ENCODE measurements around the gene CBLL1. TPM values are rescaled to one million over a fixed set of nuclear protein-coding genes. Genes with fewer than 3 reads are reported as not detected.

CBLL1 gene
- total RNA-seq: 10 to 100 TPM; 15.1 to 36.8 (median 22.0) TPM

- Histone ChIP-seq H3K4me3 (peak within 1 kb of the TSS; percentile 61 to 86 (median 75)), H3K9me3 (no peaks in the 10 kb centered on the region), H3K36me3 (peaks cover 0 to 1% (median 0%) of the 10 kb centered on the region in 4 donors), H3K27ac (peak within 1 kb of the TSS; percentile 93 to 99 (median 96)), H3K4me1 (peaks cover 25 to 45% (median 31%) of the 10 kb centered on the region in 4 donors), H3K27me3 (no peaks in the 10 kb centered on the region)
- WGBS, 2 donors: 0% methylated on average over 28 to 56 of the region's 56 CpGs
- ATAC-seq (ENCODE audit: low FRiP score in 2 of 2): peak; percentile 99
- peak; percentile 59 to 83 (median 72) for TF ChIP-seq CTCF (IDR thresholded peaks at IDR 0.05)
- TF ChIP-seq POLR2AphosphoS5 (IDR thresholded peaks at IDR 0.05): peak; percentile 82 to 89
- peak in 1 of 4 donors; percentile 41 for TF ChIP-seq EP300 (IDR thresholded peaks at IDR 0.05)
- peak in 3 of 4 donors; percentile 39 to 81 (median 75) for TF ChIP-seq POLR2A (IDR thresholded peaks at IDR 0.05)
- peak; percentile 97 to 98 for DNase-seq
Observed at GRCh38 chr7:107743567-107744344, at the start of gene CBLL1. TSS of gene CBLL1 (plus strand) at chr7:107744142. CDS start at chr7:107744164, 22 bp downstream.

GRCh38 chr7:107694386-107694785, 49.6 kb upstream of the CBLL1 start:
- H3K27ac ChIP-seq: no peak overlapping the region
- no peaks in the 10 kb centered on the region for H3K36me3 ChIP-seq
- DNase-seq (no peak), ATAC-seq (ENCODE audit: low FRiP score in 2 of 2) (no peak)
- H3K4me1 ChIP-seq: no peaks in the 10 kb centered on the region
- H3K4me3 ChIP-seq: no peak overlapping the region
- no peaks in the 10 kb centered on the region for H3K9me3 ChIP-seq
- H3K27me3 ChIP-seq: no peaks in the 10 kb centered on the region
- TF ChIP-seq POLR2AphosphoS5 (IDR thresholded peaks at IDR 0.05) (no peak), EP300 (IDR thresholded peaks at IDR 0.05) (no peak), CTCF (IDR thresholded peaks at IDR 0.05) (no peak), POLR2A (IDR thresholded peaks at IDR 0.05) (no peak)
- WGBS, 2 donors: 55 to 62% methylated on average over 5 of the region's 5 CpGs

- no peak for ATAC-seq (ENCODE audit: low FRiP score in 2 of 2)
- H3K27me3 ChIP-seq: no peaks in the 10 kb centered on the region
- H3K36me3 ChIP-seq: no peaks in the 10 kb centered on the region
- no peak overlapping the region for H3K4me3 ChIP-seq
- TF ChIP-seq CTCF (IDR thresholded peaks at IDR 0.05) (no peak), POLR2AphosphoS5 (IDR thresholded peaks at IDR 0.05) (no peak), EP300 (IDR thresholded peaks at IDR 0.05) (no peak), POLR2A (IDR thresholded peaks at IDR 0.05) (no peak)
- H3K4me1 ChIP-seq: no peaks in the 10 kb centered on the region
- 90 to 92% methylated on average over 4 of the region's 4 CpGs for WGBS, 2 donors
- no peak for DNase-seq
- no peaks in the 10 kb centered on the region for H3K9me3 ChIP-seq
- no peak overlapping the region for H3K27ac ChIP-seq
Observed at GRCh38 chr7:107696330-107696946, 47.5 kb upstream of the CBLL1 start.

DNA sequence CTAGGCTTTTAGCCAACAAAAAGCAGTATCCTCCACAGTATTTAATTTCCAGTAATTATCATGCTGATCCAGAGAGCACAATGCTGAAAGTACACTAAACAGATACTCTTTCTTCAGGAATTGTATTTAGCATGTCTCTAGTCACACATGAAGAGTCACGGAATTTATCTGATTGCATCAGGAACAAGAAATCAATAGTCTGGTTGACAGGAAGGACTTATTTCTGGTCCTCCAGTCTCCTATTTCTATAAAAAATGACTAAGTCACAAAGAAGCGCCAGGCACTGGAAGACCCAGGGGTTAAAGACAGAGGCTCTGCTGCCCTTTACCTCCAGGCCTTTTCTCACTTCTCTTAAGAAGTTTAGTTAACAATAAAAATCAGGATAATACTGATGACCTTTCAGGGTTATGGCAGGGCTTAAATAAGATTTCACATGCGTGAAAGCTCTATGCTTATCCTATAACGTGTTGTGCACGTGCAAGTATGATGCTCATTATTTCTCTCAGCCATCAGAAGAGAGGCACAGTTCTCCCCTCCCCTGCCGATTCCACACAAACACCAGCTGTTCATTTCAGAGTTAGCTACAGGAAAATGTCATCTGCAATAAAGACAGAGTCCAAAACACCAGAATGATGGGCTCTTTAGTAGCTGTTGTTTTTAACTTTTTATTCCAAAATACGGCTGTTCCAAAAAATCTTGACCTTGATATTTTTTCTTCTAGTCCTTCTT, 46.5 kb upstream of the CBLL1 start:
- Histone ChIP-seq H3K4me3 (no peak overlapping the region), H3K9me3 (no peaks in the 10 kb centered on the region), H3K27me3 (no peaks in the 10 kb centered on the region), H3K27ac (no peak overlapping the region), H3K36me3 (no peaks in the 10 kb centered on the region), H3K4me1 (no peaks in the 10 kb centered on the region)
- no peak for DNase-seq
- 81 to 83% methylated on average over 7 of the region's 7 CpGs for WGBS, 2 donors
- TF ChIP-seq CTCF (IDR thresholded peaks at IDR 0.05) (no peak), POLR2AphosphoS5 (IDR thresholded peaks at IDR 0.05) (no peak), POLR2A (IDR thresholded peaks at IDR 0.05) (no peak), EP300 (IDR thresholded peaks at IDR 0.05) (no peak)
- ATAC-seq (ENCODE audit: low FRiP score in 2 of 2): no peak
